H1 (cell line): ENCODE measurements around the gene FNDC5.

ENCODE experiments used
- CBX8 ChIP-seq: fragments of 300-800, 300-1000 bp; sonication (generic); IDR thresholded peaks from 2 replicates; pipeline ENCODE4 v1.7.1; 2016; ENCODE audit warnings: low read depth, low read length, borderline replicate concordance
- CHD2 ChIP-seq: IDR thresholded peaks from 2 replicates; pipeline ENCODE4 v1.6.1; 2012; ENCODE audit warnings: low read length, improper control_type of control experiment
- CREB1 ChIP-seq: IDR thresholded peaks from 2 replicates; pipeline ENCODE4 v1.6.1; 2012; ENCODE audit warnings: inconsistent platforms
- CTCF ChIP-seq, 3 experiments: IDR thresholded peaks; 1 replicate in 2 of 3; 2 replicates in 1 of 3; pipeline versions ENCODE4 v1.5.1 to v1.6.1; 2011; ENCODE audit warnings: low read length in 3 of 3, mild to moderate bottlenecking in 3 of 3, inconsistent platforms in 2 of 3, low read depth in 1 of 3, moderate library complexity in 1 of 3; ENCODE audit not compliant: insufficient read depth in 1 of 3; ENCODE audit errors: control extremely low read depth in 1 of 3
- EP300 ChIP-seq, 2 experiments: IDR thresholded peaks; 1 replicate in 1 of 2; 2 replicates in 1 of 2; pipeline ENCODE4 v1.6.1; 2011 to 2012; ENCODE audit warnings: low read depth in 2 of 2, low read length in 2 of 2, mild to moderate bottlenecking in 2 of 2, borderline replicate concordance in 1 of 2, inconsistent platforms in 1 of 2, moderate library complexity in 1 of 2
- HDAC2 ChIP-seq, 2 experiments: fragments of 300-600 bp in 1 of 2; sonication (generic) in 1 of 2; IDR thresholded peaks; 2 replicates each; pipeline ENCODE4 v1.6.1; 2011 to 2012; ENCODE audit warnings: low read depth in 2 of 2, low read length in 2 of 2, mild to moderate bottlenecking in 2 of 2, moderate library complexity in 2 of 2, borderline replicate concordance in 1 of 2, inconsistent platforms in 1 of 2
- HDAC6 ChIP-seq: IDR thresholded peaks from one replicate; pipeline ENCODE4 v1.7.1; 2012; ENCODE audit warnings: low read depth, mild to moderate bottlenecking, inconsistent platforms, low read length, moderate library complexity
- POLR2A ChIP-seq, 2 experiments: IDR thresholded peaks; 1 replicate in 1 of 2; 2 replicates in 1 of 2; pipeline ENCODE4 v1.6.1; 2011; ENCODE audit warnings: low read depth in 2 of 2, low read length in 2 of 2, mild to moderate bottlenecking in 2 of 2; ENCODE audit errors: control extremely low read depth in 1 of 2
- RNF2 ChIP-seq: fragments of 200-900, 300-1000 bp; sonication (generic); IDR thresholded peaks from 2 replicates; pipeline ENCODE4 v1.7.1; 2016; ENCODE audit warnings: borderline replicate concordance, low read depth, mild to moderate bottlenecking, antibody characterized with exemption, low read length; ENCODE audit not compliant: poor library complexity, severe bottlenecking; ENCODE audit errors: missing control alignments
- SRF ChIP-seq: IDR thresholded peaks from 2 replicates; pipeline ENCODE4 v1.6.1; 2011; ENCODE audit warnings: mild to moderate bottlenecking, low read depth, low read length, moderate library complexity

GRCh38 chr1:32891241-32891570 is 20.5 kb upstream of the FNDC5 start:
- TF ChIP-seq POLR2A (IDR thresholded peaks at IDR 0.05; ENCODE audit: control extremely low read depth in 1 of 2, low read depth in 2 of 2, low read length in 2 of 2) (no peak), CTCF (IDR thresholded peaks at IDR 0.05; ENCODE audit: control extremely low read depth in 1 of 3, insufficient read depth in 1 of 3, low read depth in 1 of 3, low read length in 3 of 3) (no peak), CBX8 (no peak), HDAC2 (IDR thresholded peaks at IDR 0.05; ENCODE audit: borderline replicate concordance in 1 of 2, low read depth in 2 of 2, low read length in 2 of 2) (no peak), EP300 (IDR thresholded peaks at IDR 0.05; ENCODE audit: borderline replicate concordance in 1 of 2, low read depth in 2 of 2, low read length in 2 of 2) (no peak), SRF (no peak), RNF2 (no peak), CREB1 (no peak), HDAC6 (no peak), CHD2 (no peak)
